IPS-NIHi7 (cell line): ENCODE data around the gene CIP2A.
A peak's percentile ranks its signal among the peaks of the same experiment; 100 is the strongest.
"Not testable (repeated sequence)": the region's sequence is repeated elsewhere in the genome, so short reads cannot be mapped to it uniquely, and the experiment has no call there.

ENCODE experiments used
- DNase-seq: peaks from one replicate; pipeline ENCODE4 v3.0.0; 2012; ENCODE audit warnings: mixed read lengths; ENCODE audit errors: extremely low spot score

The CIP2A gene

GRCh38 chr3:108589081-108589997, at the start of gene CIP2A, which contains the start of gene DZIP3:
TSS of gene CIP2A (minus strand) at chr3:108589438. CDS start at chr3:108589375, 63 bp downstream.
TSS of gene DZIP3 (plus strand) at chr3:108589722. CDS start at chr3:108605407, 15,685 bp downstream.
- DNase-seq: peak; percentile 98

GRCh38 chr3:108629974-108630373, 40.7 kb upstream of the CIP2A start:
- DNase-seq: no peak

DNA sequence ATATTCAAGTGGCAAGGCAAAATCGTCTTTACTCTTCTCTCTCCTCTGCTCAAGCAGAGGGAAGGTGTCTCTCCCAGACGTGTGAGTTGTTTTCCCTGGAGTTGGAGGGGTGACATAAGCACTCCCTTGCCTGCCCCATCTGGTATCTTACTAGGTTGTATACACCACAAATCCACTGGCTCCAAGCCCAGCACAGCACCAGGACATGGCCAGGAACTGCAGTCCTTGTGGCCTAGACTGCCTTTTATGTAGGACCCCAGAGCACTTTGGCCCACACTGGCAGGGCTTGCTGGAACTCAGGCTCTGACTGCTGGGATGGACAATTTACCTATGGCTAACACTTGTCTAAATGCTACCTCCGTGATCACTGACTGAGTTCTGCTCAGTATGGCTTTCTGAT, 34.3 kb upstream of the CIP2A start:
- no peak for DNase-seq

DNA sequence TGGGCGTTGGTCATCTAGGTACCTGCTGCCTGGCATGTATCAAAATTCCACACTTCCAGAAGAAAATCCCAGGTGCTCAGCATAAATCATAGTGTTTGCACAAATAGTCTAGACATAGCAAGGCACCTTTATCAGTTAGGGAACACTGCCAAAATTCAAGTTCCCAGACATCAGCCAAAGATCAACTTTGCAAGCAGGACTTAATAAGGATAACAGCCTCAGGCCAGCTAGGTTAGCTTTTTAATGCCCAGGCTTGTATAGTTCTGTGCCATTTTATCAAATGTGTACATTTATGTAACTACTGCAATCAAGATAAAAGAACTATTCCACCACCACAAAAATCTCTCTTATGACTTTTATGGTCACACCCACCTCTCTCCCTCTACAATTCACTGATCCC, 31.0 kb upstream of the CIP2A start:
- no peak for DNase-seq

DNA sequence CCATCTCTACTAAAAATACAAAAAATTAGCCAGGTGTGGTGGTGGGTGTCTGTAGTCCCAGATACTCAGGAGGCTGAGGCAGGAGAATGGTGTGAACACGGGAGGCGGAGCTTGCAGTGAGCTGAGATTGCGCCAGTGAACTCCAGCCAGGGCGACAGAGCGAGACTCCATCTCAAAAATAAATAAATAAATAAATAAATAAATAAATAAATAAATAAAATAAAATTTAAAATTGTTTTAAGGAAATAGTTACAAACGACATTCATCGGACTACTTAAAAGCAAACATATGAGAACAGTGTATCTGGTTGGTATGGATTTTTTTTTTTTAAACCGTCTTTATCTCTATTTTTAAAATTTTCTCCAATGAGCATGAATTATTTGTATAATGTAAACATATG, 26.9 kb upstream of the CIP2A start:
- not testable (repeated sequence) for DNase-seq

DNA sequence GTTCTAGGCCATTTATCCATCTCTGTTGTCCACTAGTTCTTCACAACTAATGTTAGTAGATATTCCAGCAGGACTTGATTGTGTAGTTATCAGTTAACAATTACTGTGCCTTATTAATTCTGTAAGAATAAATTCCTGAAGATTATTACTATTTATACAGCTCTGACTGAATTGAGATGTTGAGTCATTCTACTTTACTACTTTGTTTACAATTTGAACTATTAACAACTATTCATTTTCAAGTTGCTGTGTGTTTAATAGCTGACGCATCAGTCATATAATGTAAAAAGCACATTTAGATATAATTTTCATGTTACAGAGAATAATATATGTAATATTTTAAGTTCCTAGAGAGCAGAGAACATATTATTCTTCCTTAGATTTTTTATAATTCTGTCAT, 21.4 kb upstream of the CIP2A start:
- no peak for DNase-seq

DNA sequence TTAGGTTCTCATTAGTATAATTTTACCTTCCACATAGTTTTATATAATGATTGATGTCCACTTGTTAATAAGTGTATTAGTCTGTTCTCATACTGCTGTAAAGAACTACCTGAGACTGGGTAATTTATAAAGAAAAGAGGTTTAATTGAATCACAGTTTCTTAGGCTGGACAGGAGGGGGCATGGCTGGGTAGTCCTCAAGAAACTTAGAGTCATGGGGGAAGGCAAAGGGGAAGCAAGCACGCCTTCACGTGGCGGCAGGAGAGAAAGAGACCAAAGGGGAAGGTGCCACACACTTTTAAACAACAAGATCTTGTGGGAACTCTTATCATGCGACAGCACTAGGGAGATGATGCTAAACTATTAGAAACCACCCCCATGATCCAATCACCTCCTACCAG, 19.5 kb upstream of the CIP2A start:
- peak; percentile 31 for DNase-seq

- no peak for DNase-seq
These were observed 16.3 kb upstream of the CIP2A start for GRCh38 chr3:108605491-108605890.

DNA sequence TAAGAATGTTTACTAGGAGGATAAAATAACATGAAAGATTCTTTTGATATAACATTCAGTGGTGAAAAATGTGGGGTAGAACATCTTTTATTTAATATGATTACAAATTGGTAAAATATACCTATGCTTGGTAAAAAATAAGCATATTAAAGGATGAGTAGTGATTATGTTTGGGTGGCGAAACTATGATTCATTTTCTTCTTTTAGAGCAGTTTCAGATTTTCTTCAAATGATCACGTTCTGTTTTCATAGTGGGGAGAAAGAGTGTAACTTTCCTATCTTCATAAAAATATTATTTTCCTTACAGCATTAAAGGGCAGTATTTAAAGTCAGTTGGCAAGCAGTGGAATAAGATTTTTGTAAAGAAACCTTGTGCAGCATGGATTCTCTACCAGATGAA, 15.8 kb upstream of the CIP2A start:
- DNase-seq: no peak

DNA sequence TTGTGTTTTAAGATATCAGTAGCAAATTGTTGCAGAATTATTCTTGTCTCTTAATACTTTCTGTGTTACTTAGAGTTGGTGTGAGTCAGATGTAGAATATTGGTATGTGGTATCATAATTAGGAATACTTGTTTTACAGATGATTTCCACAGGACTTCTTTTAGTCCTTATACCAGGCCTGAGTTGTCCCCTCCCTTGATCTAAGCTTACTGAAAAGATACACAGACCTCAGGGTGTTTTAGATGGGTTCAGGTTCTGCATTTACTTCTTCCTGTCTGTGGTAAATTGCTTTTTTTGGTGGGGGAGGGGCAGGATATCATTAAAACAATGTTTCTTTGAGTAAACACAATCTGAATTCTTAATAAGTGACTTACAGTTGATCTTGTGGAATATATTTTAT, 14.5 kb upstream of the CIP2A start:
- no peak for DNase-seq

GRCh38 chr3:108602935-108603294, 13.7 kb upstream of the CIP2A start:
- DNase-seq: no peak

DNA sequence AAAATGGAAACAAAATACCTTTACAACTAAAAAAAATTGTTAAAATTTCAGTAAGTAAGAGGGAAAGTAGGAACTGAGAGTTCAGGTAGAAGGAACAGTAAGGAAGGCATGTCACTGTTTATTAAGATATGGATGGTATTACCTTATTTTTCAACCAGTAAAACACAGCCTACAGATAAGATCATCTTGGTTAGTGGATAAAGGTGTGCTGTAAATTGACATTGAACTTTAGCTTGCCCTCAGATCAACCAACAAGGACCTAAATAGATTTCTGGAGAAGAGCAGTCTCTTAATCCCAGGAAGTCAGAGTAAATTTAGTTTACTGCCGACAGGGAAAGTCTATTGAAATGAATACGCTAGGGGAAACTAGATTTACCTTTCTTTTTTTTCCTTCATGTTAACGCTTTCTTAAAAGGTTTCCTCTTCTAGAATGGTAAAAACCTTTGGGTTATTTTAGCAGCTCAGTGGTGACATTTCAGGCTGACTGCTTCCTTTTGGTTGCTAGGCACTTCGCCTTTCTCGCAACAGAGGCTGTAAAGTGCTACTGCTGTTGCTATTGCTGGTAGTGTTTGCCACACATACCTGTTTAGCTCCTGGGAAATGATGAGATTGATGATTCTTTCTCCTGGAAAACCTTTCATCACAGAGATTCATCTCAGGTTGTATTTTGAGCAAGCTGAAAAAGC, 13.2 kb upstream of the CIP2A start:
- peak; percentile 14 for DNase-seq

GRCh38 chr3:108599677-108600409, 10.6 kb upstream of the CIP2A start:
- DNase-seq: no peak

DNA sequence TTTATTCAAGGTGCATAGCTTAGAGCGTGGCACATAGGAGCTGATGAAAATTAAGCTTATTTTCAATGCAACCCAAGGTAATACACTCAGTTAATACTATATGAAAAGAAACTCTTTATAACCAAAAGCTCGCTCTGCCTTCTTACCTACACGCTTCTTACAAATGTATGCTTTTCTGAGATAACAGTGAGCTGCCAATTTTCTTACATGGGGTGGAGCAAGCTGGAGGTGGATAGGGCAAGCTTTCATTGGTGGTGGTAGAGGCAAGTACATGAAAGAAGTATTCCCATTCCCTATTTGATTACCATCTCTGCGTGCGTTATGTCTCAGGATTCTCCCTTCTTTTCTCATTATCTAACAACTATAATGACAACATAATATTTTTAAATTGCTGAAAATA, 9.1 kb upstream of the CIP2A start:
- DNase-seq: no peak

DNA sequence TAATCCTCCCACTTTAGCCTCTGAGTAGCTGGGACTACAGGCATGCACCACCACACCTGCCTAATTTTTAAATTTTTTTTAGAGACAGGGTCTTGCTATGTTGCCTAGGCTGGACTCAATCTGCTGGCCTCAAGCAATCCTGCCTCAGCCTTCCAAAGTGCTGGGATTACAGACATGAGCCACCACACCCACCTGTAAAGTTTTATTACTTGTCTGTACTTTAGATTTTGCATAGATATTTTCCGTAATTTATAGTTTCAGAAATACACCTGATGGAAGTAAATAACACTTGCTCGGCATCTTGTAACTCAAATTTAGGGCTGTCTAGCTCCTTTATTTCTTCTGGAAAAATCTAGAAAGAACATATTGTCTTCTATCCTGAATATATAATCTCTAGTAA, 6.1 kb upstream of the CIP2A start:
- no peak for DNase-seq

DNA sequence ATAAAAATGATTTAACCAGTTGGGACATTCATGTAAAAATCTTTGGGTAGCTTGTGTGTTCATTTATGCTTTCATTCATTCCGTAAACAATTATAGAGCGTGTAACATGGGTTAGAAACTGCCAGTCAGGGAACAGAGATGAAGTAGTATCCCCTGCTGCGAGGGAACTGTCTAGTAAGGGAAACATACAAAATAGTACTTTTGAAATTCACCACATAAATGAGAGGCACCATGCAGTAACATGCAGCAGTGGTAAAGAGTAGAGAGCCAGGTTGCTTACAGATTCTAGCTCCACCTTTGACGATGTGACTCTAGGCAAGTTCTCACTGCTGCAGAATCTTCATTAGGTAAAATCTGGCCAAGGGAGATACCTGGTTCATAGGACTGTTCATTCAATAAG, 1.2 kb upstream of the CIP2A start:
- DNase-seq: no peak

DNA sequence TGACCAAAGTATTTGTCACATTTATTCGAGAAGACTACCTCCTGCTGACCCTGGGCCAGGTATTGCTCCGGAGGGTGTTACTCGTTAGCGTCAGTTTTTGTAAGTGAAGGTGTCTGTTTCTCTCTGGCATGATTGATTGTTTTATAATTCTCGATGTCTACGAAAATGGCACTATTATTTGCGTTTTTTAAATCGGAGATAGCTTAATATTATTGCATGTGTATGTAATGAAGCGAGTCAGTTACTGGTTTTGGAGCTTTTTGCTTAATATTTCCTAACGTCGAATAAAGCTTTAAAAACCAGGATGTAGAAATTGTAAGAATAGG, 723 bp upstream of the CIP2A start:
- no peak for DNase-seq

- DNase-seq: no peak
These were observed 637 bp downstream of the CIP2A start for GRCh38 chr3:108588601-108589000.

DNA sequence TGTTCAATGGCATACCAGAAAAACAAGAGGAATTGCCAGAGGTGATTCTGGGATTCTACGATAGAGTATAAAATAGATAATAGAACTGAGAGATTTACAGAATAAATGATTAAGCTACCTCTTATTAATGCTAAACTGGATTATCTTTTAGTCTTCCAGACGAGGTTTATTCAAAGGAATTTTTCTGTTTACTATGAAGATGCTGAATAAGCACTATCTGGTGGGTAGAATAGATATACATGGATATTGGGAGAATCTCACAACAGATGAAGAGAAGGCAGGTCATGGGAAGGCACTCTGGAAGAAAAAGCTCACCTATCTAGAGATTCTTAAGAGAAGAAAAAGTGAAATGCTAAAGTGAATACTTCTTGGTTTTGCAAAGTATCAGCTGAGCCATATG, 11.2 kb downstream of the CIP2A start:
- no peak for DNase-seq

DNA sequence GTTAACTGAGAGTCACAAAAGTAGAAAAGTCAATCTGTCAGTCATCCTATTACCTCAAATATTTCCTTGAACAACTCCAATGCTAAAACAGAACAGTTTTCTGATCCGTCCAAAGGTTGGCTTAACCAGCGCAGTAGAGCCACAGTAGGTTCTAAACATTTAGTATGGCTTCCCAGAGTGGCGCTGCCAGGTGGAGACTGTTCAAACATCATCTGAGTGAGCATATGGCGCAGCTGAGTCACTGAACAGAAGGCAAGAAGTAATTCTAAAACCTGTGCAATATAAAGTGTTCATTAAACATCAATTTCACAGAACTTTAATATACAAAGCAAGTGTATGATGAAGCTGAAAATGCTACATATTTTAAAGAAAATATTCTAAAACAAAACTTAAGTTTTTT, 19.9 kb downstream of the CIP2A start:
- no peak for DNase-seq

GRCh38 chr3:108566599-108566998, 22.6 kb downstream of the CIP2A start:
- DNase-seq: no peak

DNA sequence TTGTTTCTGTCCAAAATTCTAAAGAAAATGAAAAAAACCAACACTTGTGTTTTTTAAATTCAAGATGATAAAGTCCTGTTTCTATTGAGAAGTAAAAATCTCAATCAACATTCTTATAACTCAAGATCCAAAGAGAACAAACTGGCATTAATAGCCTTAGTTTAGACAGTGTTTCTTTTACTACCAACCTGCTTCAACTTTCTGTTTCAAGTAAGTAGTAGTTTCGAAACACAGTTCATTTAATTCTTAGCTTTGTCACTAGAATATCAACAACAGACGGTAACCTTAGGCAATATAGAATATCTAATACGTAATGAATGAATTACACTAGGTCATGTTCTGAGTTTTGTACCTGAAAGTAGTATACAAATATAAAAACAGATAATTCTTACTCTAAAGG, 23.7 kb downstream of the CIP2A start:
- DNase-seq: no peak

- DNase-seq: no peak
These were observed 24.7 kb downstream of the CIP2A start for GRCh38 chr3:108564564-108564963.
